ENCODE data around the gene RILP.

Gene RILP

DNA sequence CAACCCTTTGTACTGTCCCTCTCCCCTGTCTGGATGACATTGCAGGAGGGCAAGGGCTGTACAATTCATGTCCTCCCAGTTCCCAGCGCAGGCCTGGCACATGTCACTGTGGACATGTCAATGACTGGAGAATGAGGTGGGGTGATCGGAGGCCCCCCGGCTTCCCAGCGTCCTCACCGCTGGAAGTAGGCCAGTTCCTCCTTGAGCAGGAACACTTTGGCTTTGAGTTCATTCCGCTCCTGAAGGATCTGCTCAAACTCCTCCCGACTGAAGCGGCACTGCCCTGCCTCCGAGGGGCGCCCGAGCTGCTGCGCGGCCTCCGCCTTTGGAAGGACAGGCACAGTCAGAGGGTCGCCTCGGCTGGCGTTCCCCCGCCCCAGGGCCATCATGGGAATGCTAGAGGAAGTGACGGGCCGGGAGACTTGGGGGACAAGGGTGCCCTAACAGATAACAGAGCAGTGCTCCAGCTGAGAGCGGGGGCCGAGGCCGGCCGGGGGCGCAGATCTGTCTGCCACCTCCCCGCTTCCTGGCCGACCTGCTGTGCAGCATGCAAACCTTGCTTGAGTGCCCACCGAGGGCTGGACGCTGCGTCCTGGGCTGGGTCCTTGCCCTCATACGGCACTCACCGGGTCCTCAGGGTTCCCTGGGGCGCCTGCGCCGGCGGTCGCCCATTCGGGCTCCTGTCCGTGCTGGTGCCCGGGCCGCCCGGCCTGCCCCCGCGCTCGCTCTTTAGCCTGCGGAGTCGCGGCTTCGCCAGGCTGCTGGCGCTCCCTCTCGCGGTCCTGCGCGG, 1.3 kb downstream of the RILP start:
- peak in 16 of 51 donors; percentile 39 to 72 (median 60) for DNase-seq

DNA sequence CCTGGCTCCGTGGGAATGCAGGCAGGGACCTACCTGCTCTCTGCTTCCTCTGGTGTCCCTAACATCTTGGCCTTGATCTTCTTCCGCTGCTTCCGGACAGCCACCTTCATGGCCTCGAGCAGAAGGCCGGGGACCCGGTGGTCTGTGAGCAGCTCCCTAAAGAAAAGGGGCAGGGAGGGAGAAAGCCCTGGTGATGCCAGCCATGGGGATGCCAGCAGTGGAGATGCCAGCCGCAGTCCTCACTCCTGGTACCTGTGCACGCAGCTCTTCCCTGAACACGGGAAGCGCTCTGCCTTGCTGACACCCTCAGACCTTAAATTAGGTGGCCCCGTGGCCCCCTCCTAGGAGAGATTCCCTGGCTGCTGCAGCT, 1.9 kb downstream of the RILP start:
- DNase-seq = no peak

DNA sequence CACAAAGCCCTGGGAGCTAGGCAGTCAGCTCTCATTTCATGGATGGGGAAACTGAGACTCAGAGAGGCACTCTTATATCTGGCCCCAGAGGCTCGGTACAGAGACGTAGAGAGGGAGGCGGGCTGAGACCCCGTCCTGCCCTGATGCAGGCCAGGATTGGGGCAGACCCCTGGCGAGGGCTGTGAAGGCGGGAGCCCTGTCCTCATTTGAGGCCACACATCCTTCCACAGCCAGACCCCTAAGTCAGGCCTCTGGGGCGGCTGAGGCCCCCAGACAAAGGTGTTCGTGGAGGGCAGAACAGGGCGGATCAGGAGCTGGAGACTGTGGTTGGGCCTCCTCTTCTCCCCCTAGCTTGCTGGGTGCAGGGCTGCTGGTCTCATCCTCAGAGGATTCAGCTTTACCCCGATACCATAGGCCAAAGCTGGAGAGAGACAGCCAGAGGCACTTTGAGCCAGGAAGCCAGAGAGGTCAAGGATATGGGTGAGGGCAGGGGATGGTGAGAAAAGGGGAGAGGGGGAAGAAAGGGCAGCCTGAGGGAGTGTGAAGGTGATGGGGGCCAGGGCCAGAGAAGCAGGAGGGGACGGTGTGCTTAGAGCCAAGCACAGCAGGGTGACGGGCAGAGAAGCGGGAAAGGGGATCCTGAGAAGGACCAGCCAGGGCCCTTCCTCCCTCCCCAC, 3.3 kb downstream of the RILP start:
- DNase-seq = no peak

DNA sequence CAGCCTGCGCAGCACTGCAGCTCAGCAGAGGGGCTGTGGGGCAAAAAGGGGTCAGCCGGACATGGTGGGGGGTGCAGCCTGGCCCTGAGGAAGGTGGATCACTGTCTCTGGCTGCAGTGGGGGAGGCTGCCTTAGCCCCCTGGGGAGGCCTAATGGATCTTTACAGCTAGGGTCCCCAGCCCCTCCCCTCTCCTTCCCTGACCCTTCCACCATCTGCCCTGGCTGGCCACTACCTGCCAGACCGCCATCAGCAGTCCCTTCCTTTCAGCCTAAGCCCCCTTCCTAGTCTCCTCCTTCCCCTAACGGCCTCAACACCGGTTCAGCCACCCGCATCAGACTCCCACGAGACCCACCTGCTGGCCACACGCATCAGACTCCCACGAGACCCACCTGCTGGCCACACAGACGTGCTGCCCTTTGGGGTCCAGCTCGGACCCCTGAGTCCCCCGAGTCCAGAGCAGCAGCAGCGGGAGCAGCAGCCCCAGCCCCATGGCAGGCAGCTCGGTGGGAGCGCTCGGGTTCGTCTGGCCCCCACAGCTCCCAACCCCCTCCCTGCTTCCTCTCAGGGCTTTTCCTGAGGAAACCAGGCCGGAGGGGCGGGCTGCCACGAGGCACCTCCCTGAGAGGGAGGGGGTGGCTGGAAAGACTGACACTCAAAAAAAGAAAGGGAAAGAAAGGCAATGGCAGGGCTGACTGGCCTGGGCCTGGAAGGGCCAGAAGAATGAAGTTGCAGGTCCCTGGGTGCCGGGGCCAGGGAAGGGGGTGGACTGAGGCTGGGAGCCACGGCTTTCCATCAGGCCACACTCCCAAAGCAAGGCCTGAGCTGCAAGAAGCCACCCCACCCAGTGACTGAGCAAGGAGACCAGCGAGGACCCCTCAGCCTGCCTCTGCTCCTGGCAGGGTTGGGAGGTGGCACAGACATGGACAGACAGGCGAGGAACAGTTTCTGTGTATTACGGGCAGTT, 4.2 kb downstream of the RILP start, which contains the start of gene SCARF1:
TSS of gene SCARF1 (minus strand) at position 526 of the 965 bp plus-strand sequence. CDS start at position 491, 35 bp downstream.
- peak in 3 of 51 donors; percentile 10 to 29 (median 22) for DNase-seq

DNA sequence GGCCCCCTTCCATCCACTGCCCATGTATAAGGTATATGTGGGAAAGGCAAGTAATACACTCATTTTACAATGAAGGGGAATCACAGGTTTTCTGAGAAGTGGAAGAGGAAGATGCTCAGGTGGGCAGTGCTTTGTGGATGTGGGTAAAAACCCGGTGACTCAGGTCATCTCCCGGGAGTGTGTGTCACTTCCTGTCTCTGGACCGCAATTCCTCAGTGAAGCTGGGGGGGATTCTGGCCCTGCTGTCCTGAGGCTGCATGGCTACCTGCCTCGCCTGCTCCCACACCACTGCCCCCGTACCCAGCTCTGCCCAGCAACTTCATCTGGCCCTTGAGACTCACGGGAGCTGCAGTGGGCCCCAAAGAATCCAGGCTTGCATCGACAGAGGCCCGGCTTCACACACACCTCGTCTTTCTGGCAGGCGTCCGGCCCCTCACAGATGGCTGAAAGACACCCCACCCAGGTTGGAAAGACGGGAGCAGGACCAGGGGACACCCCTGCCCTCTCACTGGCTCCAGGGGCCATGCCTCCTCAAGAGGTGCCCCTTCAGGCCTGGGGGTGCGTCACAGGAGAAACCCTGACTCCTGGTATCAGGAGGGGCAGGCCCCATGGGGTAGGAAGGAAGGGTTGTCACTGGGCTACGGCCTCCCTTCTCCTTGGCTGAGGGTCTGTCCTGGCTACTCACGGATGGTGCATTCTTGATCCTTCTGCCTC, 5.0 kb downstream of the RILP start:
- no peak for DNase-seq

DNA sequence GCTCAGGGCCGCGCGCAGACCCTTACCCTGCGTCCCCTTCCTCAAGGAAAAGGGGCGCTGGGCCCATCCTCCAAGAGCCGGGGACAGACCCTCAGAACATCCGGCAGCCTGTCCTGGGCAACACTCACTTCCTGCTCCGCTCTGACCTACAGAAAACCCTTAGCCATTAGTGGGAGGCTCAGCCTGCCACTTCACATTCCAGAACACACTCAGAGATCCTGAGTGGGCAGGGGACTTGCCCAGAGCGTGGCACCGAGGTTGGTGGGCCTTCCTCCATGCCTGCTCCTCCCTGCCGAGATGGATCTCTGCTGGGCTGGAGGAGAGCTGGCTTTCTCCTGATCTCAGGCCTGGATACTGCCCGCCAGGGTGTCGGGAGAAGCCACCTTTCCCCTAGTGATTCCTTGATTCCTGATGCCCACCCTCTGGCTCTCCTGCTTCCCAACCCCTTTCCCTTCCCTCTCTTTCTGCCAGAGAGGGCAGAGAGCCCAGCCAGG, 5.6 kb downstream of the RILP start:
- no peak for DNase-seq

DNA sequence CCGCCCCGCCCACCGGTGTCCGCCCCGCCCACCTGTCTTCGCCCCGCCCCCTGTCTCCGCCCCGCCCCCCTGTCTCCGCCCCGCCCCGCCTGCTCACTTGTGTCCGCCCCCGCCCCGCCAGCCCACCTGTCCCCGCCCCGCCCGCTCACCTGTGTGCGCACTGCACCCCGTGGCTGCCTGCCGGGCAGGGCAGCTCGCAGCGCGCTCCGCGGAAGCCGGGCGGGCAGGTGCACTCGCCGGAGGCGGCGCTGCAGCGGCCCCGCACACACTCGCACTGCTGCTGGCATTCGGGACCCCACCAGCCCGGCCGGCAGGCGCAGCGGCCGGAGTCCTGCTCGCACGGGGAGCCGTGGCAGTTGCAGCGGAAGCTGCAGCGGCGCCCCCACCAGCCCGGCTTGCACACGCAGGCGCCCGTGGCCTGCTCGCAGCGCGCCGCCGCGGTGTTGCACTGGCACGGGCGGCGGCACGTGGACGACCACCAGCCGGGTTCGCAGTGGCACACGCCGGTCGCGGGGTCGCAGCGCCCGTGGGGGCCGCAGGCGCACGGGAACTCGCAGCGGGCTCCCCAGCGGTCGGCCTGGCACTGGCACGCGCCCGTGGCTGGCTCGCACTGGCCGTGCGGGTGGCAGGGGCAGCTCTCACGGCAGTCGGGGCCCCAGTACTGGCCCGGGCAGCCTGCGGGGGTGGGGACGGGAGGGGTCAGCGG, 6.2 kb downstream of the RILP start:
- DNase-seq = peak in 7 of 51 donors; percentile 10 to 39 (median 26)

DNA sequence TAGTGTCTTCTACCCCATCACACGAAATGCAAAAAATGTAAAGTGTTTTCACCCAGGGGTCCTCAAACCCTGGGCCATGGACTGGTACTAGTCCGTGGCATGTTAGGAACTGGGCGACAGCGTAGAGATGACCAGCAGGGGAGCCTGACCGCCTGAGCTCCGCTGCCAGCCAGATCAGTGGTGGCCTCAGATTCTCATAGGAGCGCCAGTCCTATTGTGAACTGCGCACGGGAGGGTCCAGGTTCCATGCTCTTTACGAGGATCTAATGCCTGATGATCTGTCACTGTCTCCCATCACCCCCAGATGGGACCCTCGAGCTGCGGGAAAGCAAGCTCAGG, 8.6 kb downstream of the RILP start:
- no peak for DNase-seq

DNA sequence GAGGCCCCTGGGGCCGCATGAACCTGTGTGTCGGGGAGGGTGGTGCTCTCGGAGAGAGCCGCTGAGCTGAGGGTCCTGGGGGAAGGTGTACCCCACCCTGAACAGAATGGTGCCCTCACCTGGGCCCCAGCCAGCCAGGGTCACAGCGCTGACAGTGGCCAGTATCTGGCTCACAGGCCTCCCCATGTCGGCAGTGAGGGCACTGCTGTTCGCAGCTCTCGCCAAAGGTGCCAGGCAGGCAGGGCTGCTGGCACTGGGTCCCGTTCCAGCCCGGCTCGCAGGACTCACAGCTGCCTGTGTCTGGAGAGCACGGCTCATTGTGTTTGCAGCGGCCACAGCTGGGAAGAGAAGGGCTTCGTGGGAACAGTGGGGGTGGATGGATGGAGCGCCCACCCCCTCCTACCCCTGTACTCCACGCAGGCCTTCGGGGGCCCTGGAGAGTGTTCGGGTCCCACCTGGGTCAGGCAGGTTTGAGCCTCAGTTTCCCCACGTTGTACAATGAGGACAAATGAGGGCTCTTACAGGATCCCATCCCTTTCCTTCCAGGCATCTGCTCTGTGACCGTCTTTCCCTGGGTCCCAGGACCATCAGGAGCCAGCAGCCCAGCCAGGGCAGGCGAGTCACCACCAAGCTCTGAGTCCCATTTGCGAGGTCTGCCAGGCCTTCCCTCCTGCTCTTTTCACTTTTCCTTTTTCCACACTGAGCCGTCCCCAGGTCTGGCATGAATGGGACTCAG, 9.2 kb downstream of the RILP start:
- peak in 16 of 51 donors; percentile 20 to 70 (median 44) for DNase-seq

DNA sequence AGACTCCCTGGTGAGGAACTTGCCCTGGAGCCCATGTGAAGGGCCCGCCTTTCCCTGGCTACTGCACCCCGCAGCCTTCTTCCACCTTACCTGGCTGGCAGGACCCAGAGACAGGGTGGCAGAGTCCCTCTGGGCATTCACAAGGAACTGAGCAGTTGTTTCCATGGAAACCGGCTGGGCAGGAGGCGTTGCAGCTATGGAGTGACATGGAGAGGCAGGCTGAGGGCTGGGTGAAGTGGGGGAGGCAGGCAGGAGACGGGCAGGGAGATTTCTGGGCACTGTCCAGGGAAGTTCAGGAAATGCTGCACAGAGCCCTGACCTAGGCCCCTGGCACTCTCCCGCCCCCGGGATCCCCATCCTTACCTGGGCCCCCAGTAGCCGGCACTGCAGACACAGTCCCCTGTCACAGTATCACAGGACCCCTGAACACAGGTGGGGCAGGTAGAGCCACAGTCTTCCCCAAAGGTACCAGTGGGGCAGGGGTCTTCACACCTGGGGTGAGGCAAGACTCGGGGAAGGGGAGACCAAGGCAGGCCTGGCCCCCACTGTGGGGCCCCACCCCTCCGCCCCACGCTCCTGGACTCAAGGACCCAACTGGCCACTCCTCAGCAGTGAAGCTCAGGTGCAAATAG, 10.0 kb downstream of the RILP start:
- DNase-seq = peak in 11 of 51 donors; percentile 13 to 56 (median 25)

DNA sequence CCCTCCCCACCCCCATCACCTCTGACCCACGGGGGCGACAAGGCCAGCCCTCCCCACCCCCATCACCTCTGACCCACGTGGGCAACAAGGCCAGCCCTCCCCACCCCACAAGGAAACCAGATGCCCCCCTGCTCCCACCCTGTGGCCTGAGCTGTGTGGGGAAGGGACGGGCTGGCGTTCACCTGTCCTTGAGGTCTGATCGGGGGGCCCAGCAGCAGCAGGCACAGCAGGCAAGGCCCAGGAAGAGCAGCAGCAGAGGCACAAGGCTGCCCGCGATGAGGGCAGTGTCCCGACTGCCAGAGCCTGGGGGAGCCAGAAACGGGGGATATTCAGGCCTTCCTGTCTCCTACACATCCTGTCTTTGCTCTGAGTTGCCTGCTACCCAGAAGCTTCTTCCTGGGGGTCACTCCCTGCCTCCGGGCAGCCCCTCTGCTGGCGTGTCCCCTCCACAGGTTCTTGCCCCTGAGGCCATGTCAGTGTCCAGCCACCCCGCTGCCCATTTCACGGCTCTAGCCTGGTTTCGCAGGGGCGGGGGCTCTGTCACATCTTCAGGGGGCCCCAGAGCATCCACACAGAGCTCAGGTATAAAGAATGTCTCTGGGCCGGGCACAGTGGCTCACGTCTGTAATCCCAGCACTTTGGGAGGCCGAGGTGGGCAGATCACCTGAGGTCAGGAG, 10.9 kb downstream of the RILP start:
- DNase-seq = no peak

DNA sequence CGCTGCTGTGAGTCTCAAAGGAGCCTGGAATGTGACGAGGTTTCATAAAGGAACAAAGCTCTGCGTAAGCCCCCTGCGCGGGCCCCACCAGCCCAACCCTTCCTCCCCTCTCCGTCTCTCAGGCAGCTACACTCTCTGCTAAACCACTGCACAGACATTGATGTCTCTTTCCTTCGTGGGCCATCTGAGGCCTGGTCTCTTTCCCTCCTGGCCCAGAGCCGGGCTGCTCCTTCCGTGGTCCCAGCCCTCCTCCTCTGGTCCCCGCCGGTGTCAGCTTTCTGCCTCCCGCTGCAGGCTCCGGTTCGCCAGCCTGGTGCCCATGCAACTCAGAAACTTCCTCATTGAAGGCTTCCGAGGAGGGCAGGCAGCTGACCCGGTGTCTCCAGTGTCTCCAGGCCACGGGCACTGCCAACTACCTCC, 11.5 kb downstream of the RILP start:
- peak in 4 of 51 donors; percentile 11 to 21 (median 17) for DNase-seq

DNA sequence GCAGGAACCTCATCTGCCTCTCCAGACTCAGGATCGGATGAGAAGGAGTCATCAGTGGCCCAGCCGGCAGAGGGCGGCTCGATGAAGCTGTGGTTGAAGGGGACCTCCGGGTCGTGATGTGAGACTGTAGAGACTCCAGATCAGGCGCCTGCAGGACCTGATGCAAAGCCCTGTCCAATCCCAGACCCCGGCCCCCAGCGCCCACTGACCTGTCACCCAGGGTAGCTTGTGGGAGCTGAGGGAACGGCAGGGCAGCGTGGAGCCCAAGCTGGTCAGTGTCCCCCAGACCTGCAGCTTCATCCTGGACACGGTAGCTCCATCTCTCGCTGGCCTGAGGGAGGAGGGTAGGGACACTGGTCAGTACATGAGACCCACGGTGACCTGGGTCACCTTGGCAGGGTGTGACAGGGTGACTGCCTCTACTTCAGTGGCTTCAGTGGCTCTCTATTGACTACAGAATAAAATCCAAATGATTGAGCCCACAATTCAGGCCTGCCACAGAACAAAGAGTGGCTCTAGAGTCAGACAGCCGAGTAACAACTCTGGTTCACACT, 12.9 kb downstream of the RILP start:
- DNase-seq = no peak

DNA sequence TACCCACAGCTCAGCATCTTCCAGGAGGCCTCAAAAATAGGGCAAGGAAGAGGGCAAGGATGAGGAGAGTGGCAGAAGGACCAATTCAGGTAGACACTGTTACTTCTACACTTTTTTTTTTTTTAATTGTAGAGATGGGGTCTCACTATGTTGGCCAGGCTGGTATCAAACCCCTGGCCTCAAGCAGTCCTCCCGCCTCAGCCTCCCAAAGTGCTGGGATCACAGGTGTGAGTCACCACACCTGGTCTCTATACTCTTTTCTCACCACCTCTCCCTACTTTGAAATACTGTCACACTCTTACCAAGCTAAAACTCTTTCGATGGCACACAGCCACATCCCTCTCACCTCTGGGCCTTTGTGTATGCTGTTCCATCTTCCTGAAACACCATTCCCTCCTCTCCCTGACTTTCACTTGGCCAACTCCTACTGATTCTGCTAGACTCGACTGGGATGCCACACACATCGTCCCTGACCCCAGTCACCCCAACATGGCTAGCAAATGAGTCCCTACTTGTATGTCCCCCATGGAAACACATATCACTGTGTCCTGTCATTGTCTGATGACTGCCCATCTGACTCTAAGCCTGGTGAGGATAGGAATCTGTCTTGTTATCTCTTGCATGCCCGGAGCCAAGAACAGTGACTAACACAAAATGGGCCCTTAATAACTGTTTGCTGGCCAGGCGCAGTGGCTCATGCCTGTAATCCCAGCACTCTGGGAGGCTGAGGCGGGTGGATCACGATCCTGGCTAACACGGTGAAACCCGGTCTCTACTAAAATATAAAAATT, 13.8 kb downstream of the RILP start:
- no peak for DNase-seq

DNA sequence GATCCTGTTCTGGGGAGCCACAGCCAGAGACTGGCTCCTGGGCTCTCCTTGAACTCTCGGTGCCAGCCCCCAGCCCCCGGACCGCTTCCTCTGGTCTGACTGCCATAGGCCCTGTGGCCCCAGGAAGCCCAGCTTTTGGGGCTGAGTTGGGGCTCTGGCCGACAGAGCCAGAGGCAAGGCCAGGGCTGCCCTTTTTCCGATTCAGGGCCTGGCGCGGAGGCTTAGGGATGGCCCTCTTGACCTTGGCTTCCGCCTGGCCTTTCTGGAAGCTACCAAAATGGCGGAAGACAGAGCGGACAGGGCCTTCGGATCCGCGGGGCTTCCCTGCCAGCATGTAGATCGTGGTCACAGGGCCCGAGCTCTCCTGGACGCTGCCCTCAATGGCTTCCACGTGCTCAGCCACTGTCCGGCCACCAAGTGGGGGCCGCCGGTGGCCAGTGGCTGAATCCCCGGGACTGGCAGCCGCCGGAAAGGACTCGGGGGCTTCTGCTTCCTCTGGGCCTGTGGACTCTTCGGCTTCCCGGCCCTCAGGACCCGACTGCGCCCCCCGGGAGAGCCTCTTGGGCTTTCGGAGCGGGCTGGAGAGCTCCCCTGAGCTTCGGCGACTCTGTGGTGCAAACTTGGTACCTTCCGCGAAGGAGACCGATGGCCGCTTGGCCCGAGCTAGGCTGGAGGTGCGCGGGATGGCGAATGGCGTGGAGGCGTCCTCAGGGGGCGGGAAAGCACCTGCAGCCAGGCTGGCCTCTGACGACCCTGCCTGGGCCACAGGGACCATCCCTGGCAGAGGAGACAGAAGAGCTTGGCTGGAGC, 14.6 kb downstream of the RILP start:
- no peak for DNase-seq

DNA sequence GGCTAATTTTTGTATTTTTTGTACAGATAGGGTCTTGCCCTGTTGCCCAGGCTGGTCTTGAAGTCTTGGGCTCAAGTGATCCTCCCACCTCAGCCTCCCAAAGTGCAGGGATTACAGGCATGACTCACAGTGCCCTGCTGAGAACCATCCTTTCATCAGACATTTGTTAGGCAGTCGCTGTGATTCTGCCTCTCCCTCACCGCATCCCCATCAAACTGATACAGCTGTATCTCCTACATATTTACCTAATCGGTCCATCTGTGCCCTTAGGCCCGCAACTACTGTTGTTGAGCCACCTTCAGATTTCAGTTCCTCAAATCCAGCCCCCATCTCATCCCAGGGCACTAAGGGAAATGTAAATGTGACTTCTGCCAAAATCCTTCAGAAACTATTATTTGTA, 19.0 kb downstream of the RILP start:
- no peak for DNase-seq

Measured in hypothalamus (tissue), 51 donors.